ACC112 (cell line): ENCODE data around the gene TNNC2.

Source experiments
- H2AFZ ChIP-seq: fragments of 200-600 bp; sonication (generic); one replicate; pipeline ENCODE4 v1.6.0; 2017; ENCODE audit warnings: antibody characterized with exemption, low read length; ENCODE audit not compliant: unreplicated experiment
- H3K27ac ChIP-seq: fragments of 200-600 bp; sonication (generic); 2 replicates; pipeline ENCODE4 v1.5.1; 2014; ENCODE audit warnings: low read depth, mild to moderate bottlenecking, antibody characterized with exemption, low read length, moderate library complexity
- H3K27me3 ChIP-seq: fragments of 200-600 bp; sonication (generic); 2 replicates; pipeline ENCODE4 v1.6.1; 2014; ENCODE audit warnings: mild to moderate bottlenecking, antibody characterized with exemption, low read length, moderate library complexity, mixed read lengths; ENCODE audit not compliant: insufficient read depth
- H3K36me3 ChIP-seq: fragments of 200-600 bp; sonication (generic); 2 replicates; pipeline ENCODE4 v1.6.1; 2016; ENCODE audit warnings: mild to moderate bottlenecking, antibody characterized with exemption, low read length, moderate library complexity, mixed read lengths; ENCODE audit not compliant: insufficient read depth
- H3K4me1 ChIP-seq: fragments of 200-600 bp; sonication (generic); one replicate; pipeline ENCODE4 v1.6.1; 2016; ENCODE audit warnings: low read length, mixed read lengths; ENCODE audit not compliant: insufficient read depth, unreplicated experiment, control insufficient read depth
- H3K4me3 ChIP-seq: fragments of 200-600 bp; sonication (generic); 2 replicates; pipeline ENCODE4 v1.5.1; 2014; ENCODE audit warnings: mild to moderate bottlenecking, low read depth, low read length
- H3K79me2 ChIP-seq: fragments of 200-600 bp; sonication (generic); one replicate; pipeline ENCODE4 v1.6.0; 2016; ENCODE audit warnings: low read length; ENCODE audit not compliant: control insufficient read depth, unreplicated experiment, insufficient read depth

Gene TNNC2

GRCh38 chr20:45860560-45861220 lies 33.6 kb upstream of the TNNC2 start:
- Histone ChIP-seq H3K27me3 (no peaks in the 10 kb centered on the region), H3K27ac (no peak overlapping the region), H3K4me1 (peaks cover 14% of the 10 kb centered on the region), H3K79me2 (peaks cover 13% of the 10 kb centered on the region), H2AFZ (no peak overlapping the region), H3K36me3 (no peaks in the 10 kb centered on the region), H3K4me3 (no peak overlapping the region)

GRCh38 chr20:45859916-45860315 lies 32.8 kb upstream of the TNNC2 start:
- Histone ChIP-seq H3K36me3 (no peaks in the 10 kb centered on the region), H3K27me3 (no peaks in the 10 kb centered on the region), H3K79me2 (peaks cover 14% of the 10 kb centered on the region), H3K4me1 (peaks cover 14% of the 10 kb centered on the region), H3K27ac (no peak overlapping the region), H2AFZ (no peak overlapping the region), H3K4me3 (no peak overlapping the region)

- Histone ChIP-seq H3K4me1 (peaks cover 14% of the 10 kb centered on the region), H3K27ac (no peak overlapping the region), H3K79me2 (peaks cover 18% of the 10 kb centered on the region), H3K27me3 (no peaks in the 10 kb centered on the region), H3K4me3 (peak overlapping the region; percentile 87), H3K36me3 (no peaks in the 10 kb centered on the region), H2AFZ (peak overlapping the region; percentile 66)
Measured at GRCh38 chr20:45857882-45858216, 30.7 kb upstream of the TNNC2 start.

- Histone ChIP-seq H3K4me3 (peak within 1 kb of the TSS; percentile 87), H3K4me1 (peaks cover 14% of the 10 kb centered on the region), H3K27ac (no peak within 1 kb of the TSS), H3K79me2 (peaks cover 18% of the 10 kb centered on the region), H3K27me3 (no peaks in the 10 kb centered on the region), H3K36me3 (no peaks in the 10 kb centered on the region), H2AFZ (peak within 1 kb of the TSS; percentile 66)
Measured at GRCh38 chr20:45857114-45857881, 30.2 kb upstream of the TNNC2 start, which contains the start of the genes ACOT8 and ZSWIM3. ACOT8 (minus strand) TSS chr20:45857392; CDS start chr20:45857315, 77 bp downstream. ZSWIM3 (plus strand) TSS chr20:45857614; CDS start chr20:45857826, 212 bp downstream.

GRCh38 chr20:45853484-45853883 lies 26.4 kb upstream of the TNNC2 start:
- Histone ChIP-seq H3K4me1 (peaks cover 5% of the 10 kb centered on the region), H3K27ac (no peak overlapping the region), H3K36me3 (0 out of 2 replicates have a peak, but pooled peaks cover 3% of the 10 kb centered on the region), H3K79me2 (peaks cover 18% of the 10 kb centered on the region), H3K27me3 (no peaks in the 10 kb centered on the region), H2AFZ (no peak overlapping the region), H3K4me3 (no peak overlapping the region)

- 0 out of 2 replicates have a peak, but pooled peaks cover 3% of the 10 kb centered on the region for H3K36me3 ChIP-seq
- H3K4me3 ChIP-seq: no peak overlapping the region
- H2AFZ ChIP-seq: no peak overlapping the region
- peaks cover 18% of the 10 kb centered on the region for H3K79me2 ChIP-seq
- H3K27ac ChIP-seq: no peak overlapping the region
- no peaks in the 10 kb centered on the region for H3K27me3 ChIP-seq
- no peaks in the 10 kb centered on the region for H3K4me1 ChIP-seq
Measured at GRCh38 chr20:45852326-45852725, 25.2 kb upstream of the TNNC2 start.

GRCh38 chr20:45851501-45851900 lies 24.4 kb upstream of the TNNC2 start:
- Histone ChIP-seq H3K36me3 (0 out of 2 replicates have a peak, but pooled peaks cover 3% of the 10 kb centered on the region), H3K27ac (no peak overlapping the region), H2AFZ (no peak overlapping the region), H3K27me3 (no peaks in the 10 kb centered on the region), H3K4me1 (no peaks in the 10 kb centered on the region), H3K79me2 (peaks cover 13% of the 10 kb centered on the region), H3K4me3 (no peak overlapping the region)

- Histone ChIP-seq H3K27ac (no peak overlapping the region), H3K79me2 (peaks cover 7% of the 10 kb centered on the region), H3K36me3 (0 out of 2 replicates have a peak, but pooled peaks cover 3% of the 10 kb centered on the region)
Measured at GRCh38 chr20:45850926-45851325, 23.8 kb upstream of the TNNC2 start.

GRCh38 chr20:45850238-45850637 lies 23.1 kb upstream of the TNNC2 start:
- H3K27me3 ChIP-seq: no peaks in the 10 kb centered on the region
- H2AFZ ChIP-seq: no peak overlapping the region
- peaks cover 5% of the 10 kb centered on the region for H3K79me2 ChIP-seq
- no peaks in the 10 kb centered on the region for H3K4me1 ChIP-seq
- H3K36me3 ChIP-seq: 0 out of 2 replicates have a peak, but pooled peaks cover 3% of the 10 kb centered on the region
- no peak overlapping the region for H3K4me3 ChIP-seq
- no peak overlapping the region for H3K27ac ChIP-seq

More at GRCh38 chr20:45850926-45851325, 23.8 kb upstream of the TNNC2 start:
- H3K27me3 ChIP-seq: no peaks in the 10 kb centered on the region
- no peaks in the 10 kb centered on the region for H3K4me1 ChIP-seq
- H2AFZ ChIP-seq: no peak overlapping the region
- no peak overlapping the region for H3K4me3 ChIP-seq

GRCh38 chr20:45848969-45849582 lies 22.0 kb upstream of the TNNC2 start:
- Histone ChIP-seq H3K4me3 (no peak overlapping the region), H3K79me2 (no peaks in the 10 kb centered on the region), H3K4me1 (no peaks in the 10 kb centered on the region), H3K27me3 (no peaks in the 10 kb centered on the region), H2AFZ (no peak overlapping the region), H3K27ac (no peak overlapping the region), H3K36me3 (peaks cover 6% of the 10 kb centered on the region; the same call in 1 of the 2 replicates)
